Ascending aorta (tissue), 2 donors: ENCODE measurements around the gene MTF2. TPM values are rescaled to one million over a fixed set of nuclear protein-coding genes. Genes with fewer than 3 reads are reported as not detected.

Experiments used
- DNase-seq, 2 donors: peaks; one replicate each; pipeline ENCODE4 v3.0.0-alpha.2; 2019; ENCODE audit warnings: low spot score in 2 of 2
- H3K27ac ChIP-seq, 2 donors: fragments of 200-600 bp; sonication (generic); one replicate each; pipeline ENCODE4 v1.5.1; 2016 to 2017; ENCODE audit warnings: mild to moderate bottlenecking in 1 of 2
- H3K27me3 ChIP-seq: fragments of 200-600 bp; sonication (generic); one replicate; pipeline ENCODE4 v1.5.1; 2017
- H3K36me3 ChIP-seq, 2 donors: fragments of 200-600 bp; sonication (generic); one replicate each; pipeline ENCODE4 v1.5.1; 2016
- H3K4me1 ChIP-seq, 2 donors: fragments of 200-600 bp; sonication (generic); one replicate each; pipeline ENCODE4 v1.5.1; 2016 to 2017; ENCODE audit warnings: mild to moderate bottlenecking in 1 of 2
- H3K4me3 ChIP-seq, 2 donors: fragments of 200-600 bp; sonication (generic); one replicate each; pipeline ENCODE4 v1.5.1; 2016 to 2017; ENCODE audit warnings: mild to moderate bottlenecking in 1 of 2
- H3K9me3 ChIP-seq, 2 donors: fragments of 200-600 bp; sonication (generic); one replicate each; pipeline ENCODE4 v1.5.1; 2016
- intact Hi-C: fragments of 100-400 bp; cut with DNase I; formaldehyde crosslinking; loops from one replicate; pipeline ENCODE4 v1.15.1; 2023
- total RNA-seq: library from RNA; depleted of rRNA; stranded (reverse); fragments of >200 nt; gene quantifications from one replicate; pipeline ENCODE4 v1.1.0, GENCODE V29; 2016
- TF ChIP-seq, protein P1 (sequence below), 3 experiments: fragments of 200-600 bp in 2 of 3; fragments of 450-650 bp in 1 of 3; sonication (generic) in 2 of 3; IDR thresholded peaks; one replicate each; pipeline ENCODE4 v1.5.1; 2016 to 2019; ENCODE audit warnings: antibody characterized with exemption in 3 of 3, mild to moderate bottlenecking in 1 of 3, moderate library complexity in 1 of 3

Gene MTF2
- total RNA-seq, 1 donor from 2014 or later = 2.3 TPM

DNA sequence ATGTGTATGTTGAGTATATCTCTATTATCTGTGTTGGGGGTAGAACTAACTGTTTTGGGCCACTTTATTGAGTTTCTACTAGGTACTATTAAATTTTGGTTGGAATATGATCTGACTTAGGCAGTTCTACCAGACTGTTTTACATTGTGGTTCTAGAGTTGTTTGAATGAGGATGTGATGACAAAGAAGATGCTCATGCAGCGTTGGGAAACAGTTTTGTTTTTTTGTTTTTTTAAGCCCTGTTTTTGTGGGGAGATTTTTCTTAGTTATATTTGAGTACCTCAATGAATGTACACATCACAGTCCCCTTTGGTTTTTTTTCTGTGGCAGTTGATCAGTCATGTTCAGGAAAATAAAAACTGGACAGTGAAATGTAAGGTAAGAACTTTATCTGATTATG lies 61.0 kb downstream of the MTF2 start:
- H3K27ac ChIP-seq = no peak overlapping the region
- DNase-seq = no peak
- TF ChIP-seq, protein P1, sequence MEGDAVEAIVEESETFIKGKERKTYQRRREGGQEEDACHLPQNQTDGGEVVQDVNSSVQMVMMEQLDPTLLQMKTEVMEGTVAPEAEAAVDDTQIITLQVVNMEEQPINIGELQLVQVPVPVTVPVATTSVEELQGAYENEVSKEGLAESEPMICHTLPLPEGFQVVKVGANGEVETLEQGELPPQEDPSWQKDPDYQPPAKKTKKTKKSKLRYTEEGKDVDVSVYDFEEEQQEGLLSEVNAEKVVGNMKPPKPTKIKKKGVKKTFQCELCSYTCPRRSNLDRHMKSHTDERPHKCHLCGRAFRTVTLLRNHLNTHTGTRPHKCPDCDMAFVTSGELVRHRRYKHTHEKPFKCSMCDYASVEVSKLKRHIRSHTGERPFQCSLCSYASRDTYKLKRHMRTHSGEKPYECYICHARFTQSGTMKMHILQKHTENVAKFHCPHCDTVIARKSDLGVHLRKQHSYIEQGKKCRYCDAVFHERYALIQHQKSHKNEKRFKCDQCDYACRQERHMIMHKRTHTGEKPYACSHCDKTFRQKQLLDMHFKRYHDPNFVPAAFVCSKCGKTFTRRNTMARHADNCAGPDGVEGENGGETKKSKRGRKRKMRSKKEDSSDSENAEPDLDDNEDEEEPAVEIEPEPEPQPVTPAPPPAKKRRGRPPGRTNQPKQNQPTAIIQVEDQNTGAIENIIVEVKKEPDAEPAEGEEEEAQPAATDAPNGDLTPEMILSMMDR (IDR thresholded peaks at IDR 0.05) = no peak

DNA sequence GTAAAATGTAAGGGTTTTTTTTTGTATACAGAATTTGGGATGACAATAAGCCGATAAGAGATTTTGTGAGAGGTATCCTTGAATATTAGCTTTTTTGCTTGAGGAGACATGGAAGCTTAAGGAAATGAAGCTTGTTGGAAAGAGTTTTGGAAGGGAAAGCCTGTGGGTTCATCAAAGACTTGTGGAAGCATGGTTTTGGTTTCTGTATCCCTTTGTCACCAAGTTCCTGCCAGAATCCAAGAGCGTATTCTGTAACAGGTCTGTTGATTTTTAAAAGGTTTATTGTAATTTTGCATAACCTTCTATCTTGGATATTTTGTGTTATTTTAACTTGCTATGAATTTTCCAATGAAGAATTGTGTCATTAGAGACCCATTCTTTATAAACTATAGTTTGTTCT lies 63.1 kb downstream of the MTF2 start:
- Histone ChIP-seq H3K9me3 (no peaks in the 10 kb centered on the region), H3K27me3 (no peaks in the 10 kb centered on the region), H3K4me1 (no peaks in the 10 kb centered on the region), H3K4me3 (no peak overlapping the region), H3K36me3 (peaks cover under 1 to 3% of the 10 kb centered on the region in 2 donors), H3K27ac (no peak overlapping the region)
- TF ChIP-seq, protein P1 (IDR thresholded peaks at IDR 0.05) = no peak
- intact Hi-C loops = no loop called here
- no peak for DNase-seq

More for the DNA sequence above, 61.0 kb downstream of the MTF2 start:
- H3K9me3 ChIP-seq = no peaks in the 10 kb centered on the region
- H3K36me3 ChIP-seq = peaks cover 20% of the 10 kb centered on the region in 2 donors
- H3K4me1 ChIP-seq = no peaks in the 10 kb centered on the region
- no peak overlapping the region for H3K4me3 ChIP-seq
- intact Hi-C loops = no loop called here
- no peaks in the 10 kb centered on the region for H3K27me3 ChIP-seq

DNA sequence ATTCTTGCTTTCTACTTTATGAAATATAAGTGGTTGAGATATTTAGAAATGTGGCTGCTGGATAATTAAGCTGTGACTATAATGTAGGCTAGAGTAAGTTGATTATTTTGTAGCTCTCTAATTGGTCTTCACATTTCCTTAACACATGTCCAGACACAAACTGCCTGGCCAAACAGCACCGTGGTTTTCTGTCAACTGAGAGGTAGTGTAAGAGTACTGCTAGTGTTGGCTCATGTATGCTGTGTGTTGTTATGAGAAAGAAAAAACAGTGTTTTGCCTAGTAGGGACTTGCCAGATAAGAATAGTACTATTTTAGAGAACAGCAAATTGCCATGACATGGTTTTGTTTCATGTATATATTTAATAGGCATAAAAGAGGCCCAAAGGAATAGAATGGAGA lies 64.1 kb downstream of the MTF2 start:
- TF ChIP-seq, protein P1 (IDR thresholded peaks at IDR 0.05) = no peak
- intact Hi-C loops = no loop called here

DNA sequence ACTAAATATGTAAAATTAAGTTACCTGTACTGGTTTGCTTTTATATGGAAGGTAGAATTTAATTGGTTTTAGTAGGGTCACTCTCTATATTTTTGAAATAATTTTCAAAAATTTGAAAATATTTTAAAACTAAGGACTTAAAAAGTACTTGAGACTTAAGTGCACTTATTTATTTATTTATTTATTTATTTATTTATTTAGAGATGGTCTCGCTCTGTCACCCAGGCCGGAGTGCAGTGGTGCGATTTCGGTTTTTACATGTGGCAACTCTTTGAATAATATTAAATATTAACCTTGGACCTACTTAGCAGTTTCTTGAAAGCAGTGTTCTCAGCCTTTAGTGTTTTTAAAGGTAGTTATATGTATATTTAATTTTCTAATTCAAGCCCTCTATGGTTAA lies 64.7 kb downstream of the MTF2 start:
- Histone ChIP-seq H3K27ac (no peak overlapping the region), H3K36me3 (no peaks in the 10 kb centered on the region), H3K4me3 (no peak overlapping the region), H3K27me3 (no peaks in the 10 kb centered on the region), H3K9me3 (no peaks in the 10 kb centered on the region), H3K4me1 (no peaks in the 10 kb centered on the region)
- no peak for DNase-seq
- intact Hi-C loops = no loop called here
- TF ChIP-seq, protein P1 (IDR thresholded peaks at IDR 0.05) = no peak

More for the DNA sequence above, 64.1 kb downstream of the MTF2 start:
- Histone ChIP-seq H3K4me1 (no peaks in the 10 kb centered on the region), H3K9me3 (no peaks in the 10 kb centered on the region), H3K27me3 (no peaks in the 10 kb centered on the region), H3K36me3 (no peaks in the 10 kb centered on the region), H3K4me3 (no peak overlapping the region), H3K27ac (no peak overlapping the region)
- no peak for DNase-seq

DNA sequence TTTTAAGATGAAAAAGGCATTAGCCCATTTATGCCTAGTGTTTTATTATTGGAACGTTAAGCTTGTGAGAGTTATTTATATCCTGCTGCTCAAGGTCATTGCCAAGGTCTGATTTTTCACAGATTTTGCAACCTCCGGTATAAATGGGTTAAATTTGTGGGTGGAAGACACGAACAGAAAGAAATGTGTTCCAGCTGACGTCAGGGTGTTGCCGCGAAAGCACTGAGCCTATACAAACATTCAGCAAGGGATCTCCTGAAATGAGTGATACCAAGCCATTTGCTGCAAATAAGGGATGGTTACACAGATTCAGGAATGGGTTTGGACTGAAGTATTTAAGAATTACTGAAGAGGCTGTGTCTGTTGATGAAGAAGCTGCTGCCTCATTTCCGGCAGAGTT lies 68.9 kb downstream of the MTF2 start:
- Histone ChIP-seq H3K4me3 (no peak overlapping the region), H3K27me3 (no peaks in the 10 kb centered on the region), H3K9me3 (no peaks in the 10 kb centered on the region), H3K4me1 (no peaks in the 10 kb centered on the region), H3K36me3 (peaks cover 0 to 18% of the 10 kb centered on the region in 2 donors), H3K27ac (no peak overlapping the region)
- intact Hi-C loops = no loop called here
- TF ChIP-seq, protein P1 (IDR thresholded peaks at IDR 0.05) = no peak
- no peak for DNase-seq

DNA sequence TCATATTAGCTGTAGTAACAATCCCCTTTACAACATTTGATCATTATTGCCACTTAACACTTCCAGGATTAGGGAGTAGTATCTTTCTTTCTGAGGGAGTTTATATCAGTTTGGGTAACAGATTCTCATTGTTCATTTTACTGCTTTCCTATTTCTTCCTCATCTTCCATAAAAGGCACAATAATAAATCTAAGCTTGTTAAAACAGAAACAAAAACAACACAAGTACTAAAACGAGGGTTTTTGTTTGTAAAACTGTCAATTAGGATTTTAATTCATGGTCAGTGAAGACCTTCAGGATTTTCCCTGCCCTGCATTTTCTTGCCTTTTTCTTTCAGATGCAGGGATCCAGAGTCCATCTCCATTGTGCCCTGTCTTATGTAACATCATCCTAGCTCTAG lies 71.6 kb downstream of the MTF2 start:
- Histone ChIP-seq H3K36me3 (peaks cover 8 to 38% of the 10 kb centered on the region in 2 donors), H3K4me1 (no peaks in the 10 kb centered on the region), H3K27ac (no peak overlapping the region), H3K4me3 (no peak overlapping the region), H3K27me3 (no peaks in the 10 kb centered on the region), H3K9me3 (no peaks in the 10 kb centered on the region)
- DNase-seq = no peak
- TF ChIP-seq, protein P1 (IDR thresholded peaks at IDR 0.05) = no peak
- intact Hi-C loops = no loop called here
